Peyer's patch (tissue), 4 donors: ENCODE measurements around the gene BST2.

ENCODE experiments used
- CTCF ChIP-seq, 6 experiments: fragments of 450-650 bp in 4 of 6; fragments of 200-600 bp in 2 of 6; sonication (generic) in 1 of 6; IDR thresholded peaks; one replicate each; pipeline ENCODE4 v1.5.1; 2017 to 2019; ENCODE audit warnings: antibody characterized with exemption in 6 of 6, mild to moderate bottlenecking in 3 of 6, moderate library complexity in 1 of 6
- POLR2A ChIP-seq, 2 donors: fragments of 450-650 bp; IDR thresholded peaks; one replicate each; pipeline ENCODE4 v1.5.1; 2017; ENCODE audit warnings: antibody characterized with exemption in 2 of 2, mild to moderate bottlenecking in 2 of 2, moderate library complexity in 2 of 2

GRCh38 chr19:17447704-17448130 lies 42.3 kb upstream of the BST2 start:
- TF ChIP-seq CTCF (IDR thresholded peaks at IDR 0.05) = no peak
- TF ChIP-seq POLR2A (IDR thresholded peaks at IDR 0.05) = no peak
